HPDE6-E6E7 (cell line): ENCODE results near the gene A1CF.
"Not testable (repeated sequence)": the region's sequence is repeated elsewhere in the genome, so short reads cannot be mapped to it uniquely, and the experiment has no call there.

Experiments used
- DNase-seq: peaks from one replicate; pipeline ENCODE4 v3.0.0; 2011; ENCODE audit warnings: missing footprints; ENCODE audit errors: extremely low spot score

The A1CF gene

DNA sequence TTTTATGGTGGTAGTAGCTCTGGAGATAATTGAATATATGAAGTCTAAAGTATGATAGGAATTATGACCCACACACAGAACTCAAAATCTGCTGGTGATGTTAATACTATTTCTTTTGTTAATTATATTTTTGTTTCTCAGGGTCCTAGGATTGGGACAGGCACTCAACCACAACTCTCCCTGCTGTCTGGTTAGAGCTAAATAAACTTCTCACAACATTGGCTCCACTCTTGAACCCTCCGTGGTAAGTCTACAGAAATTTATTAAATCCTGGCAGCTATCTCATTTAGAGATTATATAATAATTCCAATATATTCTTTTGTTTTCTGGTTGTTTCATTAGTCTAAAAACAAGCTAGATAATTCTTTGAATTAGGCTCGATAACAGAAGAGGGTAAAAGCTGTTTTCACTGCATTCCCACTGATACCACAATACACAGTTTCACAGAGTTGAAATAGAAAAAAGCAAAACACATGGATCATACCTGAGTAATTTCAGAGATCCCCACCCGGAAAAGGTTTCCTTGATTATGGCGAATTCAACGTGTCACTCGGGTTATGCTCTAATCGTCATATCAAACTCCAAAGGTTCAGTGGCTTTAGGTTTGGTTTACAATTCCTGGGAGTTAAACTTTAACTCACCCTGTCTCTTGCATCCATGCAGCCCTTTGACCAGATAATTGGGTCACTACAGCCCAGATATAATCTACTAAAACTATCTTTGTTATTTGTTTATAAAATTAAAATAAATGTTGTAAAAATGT, at the start of gene A1CF:
Gene A1CF, minus strand, starts transcription at position 531 of the 763 bp plus-strand sequence. CDS start 25,687 bp downstream, outside the sequence.
- DNase-seq, result no peak

- DNase-seq, result no peak
These were observed 46.6 kb upstream of the A1CF start for GRCh38 chr10:50931948-50932431.

DNA sequence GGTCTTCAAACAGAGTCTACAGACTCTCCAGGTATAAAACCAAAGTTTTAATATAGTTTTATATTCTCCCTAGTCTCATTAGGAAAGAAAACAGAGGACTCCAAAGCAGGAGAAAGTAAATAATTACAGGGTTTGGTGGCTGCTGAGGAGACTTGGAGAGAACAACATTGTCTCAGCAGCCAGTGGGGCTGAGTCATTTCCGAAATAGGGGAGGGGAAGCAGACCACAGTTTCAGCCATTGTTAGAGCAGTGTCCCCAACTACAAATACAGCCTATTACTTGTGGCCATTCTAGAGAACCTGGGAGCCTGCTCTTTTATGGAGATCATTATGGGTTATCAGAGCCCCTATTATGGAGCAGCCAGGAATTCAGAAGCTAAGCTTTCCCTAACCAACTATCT, 44.2 kb upstream of the A1CF start:
- no peak for DNase-seq

DNA sequence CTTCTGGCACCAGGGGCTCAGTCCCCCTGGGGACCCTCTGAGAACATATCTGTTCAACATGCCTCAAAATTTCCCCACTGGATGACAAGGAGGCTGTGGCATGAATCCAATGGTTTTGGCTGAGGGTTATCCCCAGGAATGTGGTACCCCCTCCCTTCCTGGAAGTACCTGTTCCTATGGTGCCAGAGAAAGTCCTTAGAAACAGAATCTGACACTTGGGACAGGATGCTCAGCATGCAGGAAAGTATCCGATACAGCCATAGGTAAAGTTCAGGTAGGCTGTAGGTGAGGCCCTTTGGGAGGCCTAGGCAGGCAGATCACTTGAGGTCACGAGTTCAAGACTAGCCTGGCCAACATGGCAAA, 42.7 kb upstream of the A1CF start:
- DNase-seq, result no peak

DNA sequence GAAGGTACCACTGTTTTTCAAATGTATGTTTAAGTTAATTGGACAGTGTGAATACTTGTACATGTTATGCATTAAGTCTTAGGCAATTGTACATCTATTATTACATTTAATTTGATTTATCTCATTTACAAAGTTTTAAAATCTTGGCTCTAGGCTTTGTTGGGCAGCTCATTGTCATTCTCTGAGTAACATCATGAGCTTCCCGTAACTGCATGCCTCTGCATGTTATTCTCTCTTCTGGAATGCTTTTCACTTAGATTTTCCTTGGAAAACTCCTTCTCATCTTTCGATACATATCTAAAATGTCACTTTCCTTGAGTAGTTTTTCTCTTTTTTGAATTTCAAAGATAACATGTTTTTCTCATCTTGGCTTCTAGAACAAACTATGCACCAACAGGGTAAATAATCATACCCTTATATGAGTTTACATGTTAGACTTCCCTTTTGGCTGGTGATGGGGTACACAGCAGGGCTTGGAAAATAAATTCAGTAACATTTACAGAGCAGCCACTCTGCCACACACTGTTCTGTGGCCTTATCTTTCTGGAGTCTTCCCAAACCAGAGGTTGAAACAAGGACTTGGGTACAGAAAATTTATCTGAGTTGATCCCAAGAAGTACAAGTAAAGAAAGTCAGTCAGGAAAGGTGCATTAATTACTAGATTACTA, 42.2 kb upstream of the A1CF start:
- no peak for DNase-seq

DNA sequence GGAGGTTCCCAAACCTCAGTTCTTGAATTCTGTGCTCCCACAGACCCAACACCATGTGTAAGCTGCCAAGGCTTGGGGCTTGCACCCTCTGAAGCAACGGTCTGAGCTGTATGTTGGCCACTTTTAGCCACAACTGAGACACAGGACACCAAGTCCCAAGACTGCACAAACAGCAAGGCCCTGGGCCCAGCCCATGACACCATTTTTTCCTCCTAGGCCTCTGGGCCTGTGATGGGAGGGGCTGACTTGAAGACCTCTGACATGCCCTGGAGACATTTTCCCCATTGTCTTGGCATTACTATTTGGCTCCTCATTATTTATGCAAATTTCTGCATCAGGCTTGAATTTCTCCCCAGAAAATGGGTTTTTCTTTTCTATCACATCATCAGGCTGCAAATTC, 38.0 kb upstream of the A1CF start:
- not testable (repeated sequence) for DNase-seq

GRCh38 chr10:50919010-50919409, 33.6 kb upstream of the A1CF start:
- no peak for DNase-seq

- no peak for DNase-seq
These were observed 33.1 kb upstream of the A1CF start for GRCh38 chr10:50918529-50918928.

DNA sequence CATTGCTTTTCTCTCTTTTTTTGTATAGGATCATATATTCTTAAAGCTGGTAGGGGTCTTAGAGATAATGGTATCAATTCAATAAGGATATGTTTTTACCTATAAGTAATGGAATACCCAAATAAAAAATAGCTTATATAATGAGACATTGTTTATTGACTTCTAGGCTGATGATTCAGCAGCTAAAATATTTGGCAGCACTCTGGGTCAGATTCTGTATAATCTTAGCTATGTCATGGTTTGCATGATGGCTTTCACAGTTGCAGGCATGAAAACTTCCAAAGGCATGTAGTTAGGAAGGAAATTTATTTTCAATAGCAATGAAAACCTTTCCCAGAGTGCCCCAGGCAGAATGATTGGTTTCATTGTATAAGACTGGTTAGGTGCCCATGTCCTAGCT, 32.1 kb upstream of the A1CF start:
- DNase-seq, result no peak

DNA sequence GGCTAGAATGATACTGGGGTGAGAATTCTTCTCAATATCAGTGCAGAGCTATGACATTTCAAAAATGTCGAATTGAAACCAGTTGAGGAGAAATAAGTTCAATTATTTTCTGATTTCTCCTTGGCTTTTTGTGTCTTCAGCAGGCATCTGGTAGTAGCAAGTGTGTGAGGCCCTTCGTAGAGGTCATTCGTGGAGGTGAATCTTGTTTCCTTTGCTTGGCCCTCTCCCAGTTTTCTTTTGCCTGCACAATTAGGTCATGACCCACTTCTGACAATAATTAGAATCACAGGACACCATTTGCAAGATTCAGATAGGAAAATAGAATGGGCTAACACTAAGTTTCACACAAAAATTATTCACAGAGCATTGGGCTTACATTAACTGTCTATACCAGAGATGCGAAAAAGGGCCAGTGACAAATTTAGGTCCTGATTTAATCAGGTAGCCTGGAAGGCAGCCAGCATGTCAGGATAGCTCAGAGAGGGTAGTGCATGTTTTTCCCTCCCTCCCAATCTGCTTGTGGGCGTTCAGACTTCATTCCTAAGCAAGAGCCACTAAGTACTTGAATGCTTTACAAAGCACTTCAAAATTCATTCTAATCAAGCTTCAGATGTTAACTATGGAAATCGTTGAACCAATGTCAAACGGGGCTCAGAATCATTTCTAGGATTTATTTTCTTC, 24.0 kb upstream of the A1CF start:
- DNase-seq, result no peak

DNA sequence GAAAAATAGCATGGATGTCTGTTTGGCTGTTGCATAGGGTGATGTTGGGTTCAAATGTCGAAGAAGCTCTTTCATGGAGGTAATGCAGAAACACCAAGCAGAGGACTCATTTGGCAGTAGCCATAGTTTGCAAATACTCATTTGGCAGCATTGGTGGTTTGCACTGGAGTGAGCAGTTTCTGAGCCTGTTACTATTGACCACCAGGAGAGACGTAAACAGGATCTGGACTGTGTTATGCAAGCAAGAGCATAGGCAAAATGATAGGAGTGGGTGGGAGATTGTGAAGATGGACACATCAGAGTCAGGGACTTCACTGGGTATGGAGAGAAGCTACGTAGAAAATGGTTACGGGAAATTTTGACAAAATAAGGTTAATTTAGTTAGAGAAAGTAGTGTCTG, 22.9 kb upstream of the A1CF start:
- DNase-seq, result no peak

DNA sequence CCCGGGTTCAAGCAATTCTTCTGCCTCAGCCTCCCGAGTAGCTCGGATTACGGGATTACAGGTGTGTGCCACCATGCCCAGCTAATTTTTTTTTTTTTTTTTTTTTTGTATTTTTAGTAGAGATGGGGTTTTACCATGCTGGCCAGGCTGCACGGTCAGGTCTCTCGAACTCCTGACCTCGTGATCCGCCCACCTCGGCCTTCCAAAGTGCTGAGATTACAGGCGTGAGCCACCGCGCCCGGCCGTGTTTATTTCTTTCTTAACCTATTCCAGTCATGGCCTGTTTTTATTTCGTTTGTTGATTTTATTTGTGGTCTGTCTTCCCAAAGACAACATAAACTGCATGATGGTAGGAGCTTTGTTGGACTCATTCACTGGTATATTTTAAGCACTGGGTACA, 20.4 kb upstream of the A1CF start:
- not testable (repeated sequence) for DNase-seq

- no peak for DNase-seq
These were observed 11.3 kb upstream of the A1CF start for GRCh38 chr10:50896721-50897120.

GRCh38 chr10:50894312-50894711, 8.9 kb upstream of the A1CF start:
- no peak for DNase-seq

GRCh38 chr10:50892467-50892866, 7.0 kb upstream of the A1CF start:
- no peak for DNase-seq

GRCh38 chr10:50884302-50884701, 1.1 kb downstream of the A1CF start:
- no peak for DNase-seq

GRCh38 chr10:50883629-50884028, 1.8 kb downstream of the A1CF start:
- no peak for DNase-seq

DNA sequence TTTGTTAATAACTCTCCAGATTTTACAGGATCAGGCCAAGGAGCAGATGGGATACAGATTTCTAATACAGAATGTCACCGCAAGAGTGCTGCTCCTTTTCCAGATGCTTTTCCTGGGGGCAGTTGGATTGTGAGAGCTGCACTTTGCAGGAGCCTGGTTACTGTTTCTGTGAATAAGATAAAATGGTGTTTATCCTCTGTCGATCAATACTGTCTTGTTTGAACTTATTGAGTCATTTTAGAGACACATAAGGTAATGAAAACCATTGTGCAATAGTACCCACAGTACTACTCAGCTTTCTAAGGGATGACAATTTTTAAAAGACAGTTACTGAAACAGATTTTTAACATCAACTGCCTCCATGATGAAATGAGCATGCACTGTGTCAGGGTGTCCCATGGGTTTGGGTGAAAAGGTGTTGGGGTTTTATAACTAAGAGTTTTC, 2.9 kb downstream of the A1CF start:
- DNase-seq, result no peak

GRCh38 chr10:50881046-50881445, 4.4 kb downstream of the A1CF start:
- DNase-seq, result not testable (repeated sequence)

DNA sequence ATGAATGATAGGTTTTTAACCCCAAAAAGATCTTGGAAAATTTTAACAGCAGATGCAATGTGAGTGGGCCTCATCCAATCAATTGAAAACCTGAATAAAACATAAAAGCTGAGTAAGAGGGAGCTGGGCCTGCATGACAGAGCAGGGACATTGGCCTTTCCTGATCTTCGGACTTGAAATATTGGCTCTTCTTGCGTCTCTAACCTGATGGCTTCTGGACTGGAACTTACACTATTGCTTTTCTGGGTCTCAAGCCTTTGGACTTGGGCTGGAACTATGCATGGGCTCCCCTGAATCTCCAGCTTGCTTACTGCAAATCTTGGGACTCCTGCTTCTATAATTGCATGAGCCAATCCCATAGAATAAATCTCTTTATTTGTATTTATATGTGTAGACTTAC, 9.0 kb downstream of the A1CF start:
- no peak for DNase-seq

GRCh38 chr10:50874723-50875122, 10.7 kb downstream of the A1CF start:
- peak; percentile 21 for DNase-seq

DNA sequence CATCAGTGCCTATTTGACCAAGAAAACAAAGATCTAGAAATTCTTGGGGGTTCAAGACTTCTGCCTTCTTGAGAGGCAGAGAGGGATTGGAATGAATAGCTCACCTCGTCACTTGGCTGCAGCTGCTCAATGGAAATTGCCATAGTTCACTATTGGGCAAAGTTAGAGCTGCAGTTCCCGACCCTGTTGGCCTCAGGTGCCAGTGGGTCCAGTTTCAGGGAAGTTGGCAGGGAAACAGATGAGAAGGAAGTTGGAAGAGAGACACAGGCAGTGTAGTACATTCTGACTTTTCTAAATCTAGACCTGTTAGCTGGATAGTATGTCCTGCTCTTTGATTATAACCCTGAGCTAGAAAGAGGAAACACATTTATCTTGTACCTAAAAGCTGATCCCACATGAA, 19.1 kb downstream of the A1CF start:
- DNase-seq, result no peak

- DNase-seq, result no peak
These were observed 22.7 kb downstream of the A1CF start for GRCh38 chr10:50862719-50863118.
